ENCODE data around the gene ZDHHC23. TPM values are rescaled to one million over a fixed set of nuclear protein-coding genes. Genes with fewer than 3 reads are reported as not detected.
A peak's percentile ranks its signal among the peaks of the same experiment; 100 is the strongest.

Gene ZDHHC23
- total and polyA plus RNA-seq, 2 of the 13 experiments (the other 11 are each of a cell fraction or from before 2014, with no cell fraction given): 1.6 to 8.8 TPM

GRCh38 chr3:113912552-113913236 is 35.1 kb upstream of the ZDHHC23 start:
- BruUV-seq (replicated peaks): no TSS peak
- H3K4me1 ChIP-seq (ENCODE audit: insufficient read depth, low read length): no peaks in the 10 kb centered on the region
- intact Hi-C loops (cut with micrococcal nuclease; ENCODE audit: unreplicated experiment) (loop anchor here (1.0 kb wide), 3 partner anchors 68 to 176 kb away; no protein-coding TSS in a partner anchor), in situ Hi-C loops (cut with HindIII; ENCODE audit: extremely low pct_ligation_motif_present, low pct_unique_long_range_greater_than_20kb) (loop anchor here (5.0 kb wide), 2 partner anchors 70 to 175 kb away; no protein-coding TSS in a partner anchor)
- no peak overlapping the region for H2AFZ ChIP-seq (ENCODE audit: low read length)
- DNase-seq (ENCODE audit: low spot score): peak; percentile 69
- ChIA-PET POLR2A (no interaction called here), CTCF (ENCODE audit: low intra/inter-chr PET ratio, low total read pairs) (interaction anchor here (0.6 to 2.9 kb wide), 5 partner anchors 68 to 830 kb away, joined by 3 to 32 read pairs (median 11); partner anchors contain the start of gene GRAMD1C)
- H4K20me1 ChIP-seq (ENCODE audit: insufficient read depth, low read length): no peaks in the 10 kb centered on the region
- peak; percentile 96 for ATAC-seq
- no peaks in the 10 kb centered on the region for H3K36me3 ChIP-seq (replicated peaks in 1 of 2; ENCODE audit: control insufficient read depth in 1 of 2, insufficient read depth in 2 of 2, low read length in 2 of 2)
- no peak overlapping the region for H3K4me2 ChIP-seq (ENCODE audit: low read depth, low read length)
- H3K4me3 ChIP-seq (replicated peaks in 1 of 3; ENCODE audit: insufficient read depth in 1 of 3, low read depth in 2 of 3, low read length in 3 of 3): no peak overlapping the region
- no peak overlapping the region for H3K9ac ChIP-seq (ENCODE audit: insufficient read depth, low read depth, low read length)
- 19% methylated on average over 3 of the region's 3 CpGs for WGBS (ENCODE audit: low lambda C conversion rate)
- H3K27me3 ChIP-seq (ENCODE audit: control insufficient read depth in 1 of 2, insufficient read depth in 2 of 2, low read length in 2 of 2): 0 out of 5 replicates have a peak, but pooled peaks cover 0 to 8% of the 10 kb centered on the region in 2 experiments
- no peaks in the 10 kb centered on the region for H3K9me3 ChIP-seq (ENCODE audit: low read length)
- peak; percentile 74 for FAIRE-seq
- no peak overlapping the region for H3K27ac ChIP-seq (ENCODE audit: extremely low read length, insufficient read depth, low read length)
- no peaks in the 10 kb centered on the region for H3K79me2 ChIP-seq (ENCODE audit: insufficient read depth, low read length)
- no peak for TF ChIP-seq ZNF468 (CRISPR knock-in tag; IDR thresholded peaks at IDR 0.05)
- TF ChIP-seq CREM (IDR thresholded peaks at IDR 0.05): no peak
- TF ChIP-seq CREM (CRISPR knock-in tag; IDR thresholded peaks at IDR 0.05): no peak
- 0 out of 2 replicates have a peak, but pooled peaks have one; percentile 7 for TF ChIP-seq ARID3A (IDR thresholded peaks at IDR 0.05; ENCODE audit: low read depth, low read length)
- peak; percentile 85 for TF ChIP-seq CTCF (CRISPR knock-in tag; IDR thresholded peaks at IDR 0.05)
- no peak for TF ChIP-seq HMGA1 (CRISPR knock-in tag; conservative IDR thresholded peaks at IDR 0.05)
- no peak for TF ChIP-seq ZNF564 (CRISPR knock-in tag; IDR thresholded peaks at IDR 0.05)
- TF ChIP-seq TERF1 (CRISPR knock-in tag; IDR thresholded peaks at IDR 0.05): no peak
- TF ChIP-seq U2AF2 (IDR thresholded peaks at IDR 0.05; ENCODE audit: low read depth, low read length): no peak
- no peak for TF ChIP-seq NFE2L2 (IDR thresholded peaks at IDR 0.05; ENCODE audit: low read length)
- TF ChIP-seq KLF9 (CRISPR knock-in tag; IDR thresholded peaks at IDR 0.05; ENCODE audit: low read depth): no peak
- no peak for TF ChIP-seq MAZ (IDR thresholded peaks at IDR 0.05; ENCODE audit: borderline replicate concordance, low read depth, low read length)
- TF ChIP-seq MAZ (CRISPR knock-in tag; IDR thresholded peaks at IDR 0.05; ENCODE audit: low read depth): no peak
- TF ChIP-seq ISX (CRISPR knock-in tag; conservative IDR thresholded peaks at IDR 0.05): no peak
- TF ChIP-seq ZNF260 (CRISPR knock-in tag; IDR thresholded peaks at IDR 0.05; ENCODE audit: borderline replicate concordance, low read depth): no peak
- no peak for TF ChIP-seq ZSCAN31 (CRISPR knock-in tag; IDR thresholded peaks at IDR 0.05; ENCODE audit: low read depth)
